Vagina (tissue), 2 donors: ENCODE results near the gene STXBP5.

Source experiments
- CTCF ChIP-seq, 3 experiments: fragments of 450-650 bp in 2 of 3; fragments of 200-600 bp in 1 of 3; sonication (generic) in 1 of 3; IDR thresholded peaks; one replicate each; pipeline ENCODE4 v1.5.1; 2017 to 2019; ENCODE audit warnings: antibody characterized with exemption in 3 of 3, mild to moderate bottlenecking in 2 of 3, moderate library complexity in 2 of 3
- POLR2A ChIP-seq, 2 donors: fragments of 450-650 bp; IDR thresholded peaks; one replicate each; pipeline ENCODE4 v1.6.1; 2017; ENCODE audit warnings: antibody characterized with exemption in 2 of 2, mild to moderate bottlenecking in 2 of 2, moderate library complexity in 2 of 2
- POLR2AphosphoS5 ChIP-seq, 2 donors: sonication (generic); formaldehyde crosslinking; IDR thresholded peaks; one replicate each; pipeline ENCODE4 v1.9.0; 2017; ENCODE audit warnings: antibody characterized with exemption in 2 of 2, mild to moderate bottlenecking in 2 of 2, low read depth in 1 of 2; ENCODE audit not compliant: insufficient read depth in 1 of 2

GRCh38 chr6:147209762-147210449 lies 5.7 kb downstream of the STXBP5 start:
- TF ChIP-seq CTCF (IDR thresholded peaks at IDR 0.05) (no peak), POLR2A (IDR thresholded peaks at IDR 0.05) (no peak), POLR2AphosphoS5 (IDR thresholded peaks at IDR 0.05; ENCODE audit: insufficient read depth in 1 of 2, low read depth in 1 of 2) (no peak)
